SK-N-SH treated with all-trans-retinoic acid at 6 μM for 48 hours (cell line): ENCODE data around the gene APOA1.

Experiments
- ESRRG ChIP-seq: fragments of 250-450 bp; sonication (Bioruptor Pico); IDR thresholded peaks from 2 replicates; pipeline ENCODE4 v1.6.1; 2021; ENCODE audit warnings: mild to moderate bottlenecking
- ZFP3 ChIP-seq: fragments of 250-450 bp; sonication (Bioruptor Pico); IDR thresholded peaks from 2 replicates; pipeline ENCODE4 v1.5.0; 2020; ENCODE audit warnings: mild to moderate bottlenecking, moderate library complexity

GRCh38 chr11:116811194-116811593, 26.2 kb downstream of the APOA1 start:
- TF ChIP-seq ZFP3 (CRISPR knock-in tag) (no peak), ESRRG (CRISPR knock-in tag) (no peak)
